ENCODE results near the gene UBE2M.
"Not testable (repeated sequence)": the region's sequence is repeated elsewhere in the genome, so short reads cannot be mapped to it uniquely, and the experiment has no call there.

UBE2M gene

DNA sequence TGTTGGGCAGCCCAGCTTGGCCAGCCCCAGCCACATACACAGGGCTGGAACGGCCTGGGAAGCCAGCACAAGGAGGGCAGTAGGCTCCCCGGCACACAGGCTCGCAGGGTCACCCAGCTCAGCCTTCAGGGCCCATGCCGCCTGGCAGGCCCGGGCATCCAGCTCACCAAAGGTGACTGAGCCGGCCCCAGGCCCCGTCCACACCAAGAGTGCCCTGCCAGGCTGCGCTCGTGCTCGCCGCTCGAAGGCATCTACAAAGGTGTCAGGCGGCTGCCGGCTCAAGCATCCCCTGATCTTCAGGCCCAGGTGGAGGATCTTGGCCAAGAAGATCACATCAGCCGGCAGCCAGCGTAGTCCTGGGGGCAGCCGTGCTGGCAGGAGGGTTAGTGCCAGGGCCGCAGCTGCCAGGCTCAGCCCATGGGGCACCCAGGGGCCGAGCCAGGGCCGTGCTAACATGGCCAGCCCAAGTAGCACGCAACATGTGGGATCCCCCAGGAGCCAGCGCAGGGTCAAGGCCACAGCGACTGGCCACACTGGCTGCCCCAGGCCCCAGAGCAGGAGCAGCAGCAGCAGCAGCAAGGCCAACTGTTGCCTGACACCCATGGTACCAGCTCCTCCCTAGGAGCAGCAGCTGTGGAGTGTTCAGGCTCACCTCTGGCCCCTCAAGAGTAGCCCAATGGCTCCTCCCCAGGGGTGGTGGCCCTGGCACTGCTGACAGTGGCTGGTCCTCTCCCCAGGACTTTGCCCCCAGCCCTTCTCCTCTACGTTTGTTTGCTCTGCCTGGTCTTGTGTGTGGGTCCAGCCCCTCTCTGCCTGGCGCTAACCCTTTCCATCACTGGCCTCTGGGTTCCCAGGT is 46.8 kb downstream of the UBE2M start, which contains the start of gene SLC27A5:
Gene SLC27A5 (minus strand): TSS at position 640 of the 856 bp plus-strand sequence. CDS start 37 bp downstream, at position 603.
- DNase-seq (ENCODE audit: low read depth): no peak

DNA sequence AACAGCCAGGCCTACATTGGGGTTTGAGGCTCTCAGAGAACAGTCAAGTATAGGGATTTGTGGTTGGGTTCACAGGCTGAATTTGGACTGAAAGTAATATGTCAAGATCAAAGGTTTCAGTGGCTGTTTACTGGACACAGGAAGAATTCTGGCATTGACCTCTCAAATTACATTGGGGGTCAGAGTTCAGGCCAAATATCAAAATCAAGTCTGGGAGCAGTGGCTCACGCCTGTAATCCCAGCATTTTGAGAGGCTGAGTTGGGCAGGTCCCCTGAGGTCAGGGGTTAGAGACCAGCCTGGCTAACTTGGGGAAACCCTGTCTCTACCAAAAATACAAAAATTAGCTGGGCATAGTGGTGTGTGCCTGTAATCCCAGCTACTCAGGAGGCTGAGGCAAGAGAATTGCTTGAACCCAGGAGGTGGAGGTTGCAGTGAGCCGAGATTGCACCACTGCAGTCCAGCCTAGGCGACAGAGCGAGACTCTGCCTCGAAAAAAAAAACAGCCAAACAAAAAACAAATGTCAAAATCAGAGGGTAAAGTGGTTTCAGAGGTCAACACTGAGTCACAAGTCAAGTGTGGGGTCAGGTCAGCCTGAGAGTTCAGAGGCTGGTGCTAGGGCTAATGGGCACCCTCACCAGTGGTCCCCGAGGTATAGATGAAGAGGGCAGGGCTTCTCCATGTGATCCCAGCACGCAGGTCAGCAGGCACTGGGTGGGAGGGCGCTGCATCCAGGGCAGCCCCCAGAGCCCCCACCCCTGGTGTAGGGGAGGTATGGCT is 48.1 kb downstream of the UBE2M start:
- DNase-seq (ENCODE audit: low read depth): no peak

DNA sequence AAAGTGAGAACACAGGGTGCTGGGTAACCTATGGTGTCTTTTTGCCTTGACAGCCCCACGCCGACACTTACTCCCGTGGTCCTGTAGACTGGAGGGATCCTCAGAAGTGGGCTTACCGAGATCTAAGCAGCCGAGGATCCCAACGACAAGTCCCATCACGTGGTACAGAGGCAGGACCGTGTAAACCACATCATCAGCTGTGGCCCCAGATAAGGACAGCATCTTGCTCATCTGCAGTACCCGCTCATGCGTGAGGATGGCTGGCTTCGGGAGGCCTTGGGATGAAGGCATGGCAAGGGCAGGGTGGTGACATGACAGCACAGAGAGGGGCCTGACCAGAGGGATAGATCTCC is 48.7 kb downstream of the UBE2M start:
- no peak for DNase-seq (ENCODE audit: low read depth)

GRCh38 chr19:58507602-58508223 is 50.7 kb downstream of the UBE2M start:
- DNase-seq (ENCODE audit: low read depth): not testable (repeated sequence)
